HEK293T (cell line): ENCODE measurements around the gene RFX1.

Experiments
- BHLHE40 ChIP-seq: fragments of 450-650 bp; IDR thresholded peaks from 2 replicates; pipeline ENCODE4 v1.6.1; 2016; ENCODE audit warnings: mild to moderate bottlenecking, moderate library complexity, borderline replicate concordance
- FOXM1 ChIP-seq: fragments of 450-650 bp; IDR thresholded peaks from 2 replicates; pipeline ENCODE4 v1.6.1; 2017; ENCODE audit warnings: mild to moderate bottlenecking, borderline replicate concordance
- SP1 ChIP-seq: fragments of 450-650 bp; IDR thresholded peaks from 2 replicates; pipeline ENCODE4 v1.6.1; 2017
- TARDBP ChIP-seq: fragments of 450-650 bp; IDR thresholded peaks from 2 replicates; pipeline ENCODE4 v1.6.1; 2016
- ZNF384 ChIP-seq: fragments of 450-650 bp; IDR thresholded peaks from 2 replicates; pipeline ENCODE4 v1.6.1; 2016
- TF ChIP-seq, protein P1 (sequence below): fragments of 450-650 bp; IDR thresholded peaks from 2 replicates; pipeline ENCODE4 v1.6.1; 2016

DNA sequence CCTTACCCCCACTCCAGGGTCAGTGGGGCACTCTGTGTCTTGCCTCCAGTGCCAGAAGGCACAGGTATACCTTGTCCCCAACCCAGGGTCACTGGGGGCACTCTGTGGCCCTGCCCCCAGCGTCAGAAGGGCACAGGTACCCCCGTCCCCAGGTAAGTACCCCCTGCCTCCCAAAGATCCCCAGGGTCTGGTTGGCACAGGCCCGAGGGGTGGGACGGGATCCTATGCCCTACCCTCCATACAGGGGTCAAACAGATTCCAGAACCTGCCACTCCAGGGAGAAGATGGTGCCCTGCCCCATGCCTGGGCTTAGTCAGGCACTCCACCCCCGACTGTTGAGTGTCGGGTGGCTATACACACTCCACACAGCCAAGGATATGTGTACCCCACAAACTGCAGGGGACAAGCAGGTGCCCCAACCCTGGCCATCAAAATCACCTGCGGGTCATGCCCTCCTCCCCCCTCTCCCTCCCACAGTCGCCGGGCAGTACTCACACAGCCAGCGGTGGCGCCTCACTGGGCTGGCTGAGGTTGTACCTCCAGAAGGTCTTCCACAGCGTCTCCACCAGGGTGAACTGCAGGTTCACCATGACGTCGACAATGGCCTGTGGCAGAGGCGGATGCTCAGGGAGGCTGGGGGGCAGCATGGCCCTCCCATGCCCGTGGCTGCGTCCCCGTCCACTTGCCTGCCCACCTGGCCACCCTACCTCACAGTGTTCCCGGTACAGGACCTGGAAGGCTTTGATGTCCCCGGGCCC lies 40.0 kb downstream of the RFX1 start:
- no peak for TF ChIP-seq BHLHE40
- no peak for TF ChIP-seq FOXM1
- no peak for TF ChIP-seq ZNF384
- TF ChIP-seq SP1 = no peak
- no peak for TF ChIP-seq TARDBP
- TF ChIP-seq, protein P1, sequence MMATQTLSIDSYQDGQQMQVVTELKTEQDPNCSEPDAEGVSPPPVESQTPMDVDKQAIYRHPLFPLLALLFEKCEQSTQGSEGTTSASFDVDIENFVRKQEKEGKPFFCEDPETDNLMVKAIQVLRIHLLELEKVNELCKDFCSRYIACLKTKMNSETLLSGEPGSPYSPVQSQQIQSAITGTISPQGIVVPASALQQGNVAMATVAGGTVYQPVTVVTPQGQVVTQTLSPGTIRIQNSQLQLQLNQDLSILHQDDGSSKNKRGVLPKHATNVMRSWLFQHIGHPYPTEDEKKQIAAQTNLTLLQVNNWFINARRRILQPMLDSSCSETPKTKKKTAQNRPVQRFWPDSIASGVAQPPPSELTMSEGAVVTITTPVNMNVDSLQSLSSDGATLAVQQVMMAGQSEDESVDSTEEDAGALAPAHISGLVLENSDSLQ = no peak
